GM19328 (cell line): Measurements from ENCODE around the gene SLC39A11.
"Not testable (repeated sequence)": the region's sequence is repeated elsewhere in the genome, so short reads cannot be mapped to it uniquely, and the experiment has no call there.

ENCODE experiments used
- ATAC-seq: cut with Tn5 transposase; IDR thresholded peaks from one replicate; pipeline ENCODE4 v1.9.1; 2021; ENCODE audit warnings: mild to moderate bottlenecking, moderate library complexity; ENCODE audit not compliant: unreplicated experiment

SLC39A11 gene

GRCh38 chr17:73072219-73072962 lies 20.1 kb downstream of the SLC39A11 start:
- ATAC-seq: no peak

DNA sequence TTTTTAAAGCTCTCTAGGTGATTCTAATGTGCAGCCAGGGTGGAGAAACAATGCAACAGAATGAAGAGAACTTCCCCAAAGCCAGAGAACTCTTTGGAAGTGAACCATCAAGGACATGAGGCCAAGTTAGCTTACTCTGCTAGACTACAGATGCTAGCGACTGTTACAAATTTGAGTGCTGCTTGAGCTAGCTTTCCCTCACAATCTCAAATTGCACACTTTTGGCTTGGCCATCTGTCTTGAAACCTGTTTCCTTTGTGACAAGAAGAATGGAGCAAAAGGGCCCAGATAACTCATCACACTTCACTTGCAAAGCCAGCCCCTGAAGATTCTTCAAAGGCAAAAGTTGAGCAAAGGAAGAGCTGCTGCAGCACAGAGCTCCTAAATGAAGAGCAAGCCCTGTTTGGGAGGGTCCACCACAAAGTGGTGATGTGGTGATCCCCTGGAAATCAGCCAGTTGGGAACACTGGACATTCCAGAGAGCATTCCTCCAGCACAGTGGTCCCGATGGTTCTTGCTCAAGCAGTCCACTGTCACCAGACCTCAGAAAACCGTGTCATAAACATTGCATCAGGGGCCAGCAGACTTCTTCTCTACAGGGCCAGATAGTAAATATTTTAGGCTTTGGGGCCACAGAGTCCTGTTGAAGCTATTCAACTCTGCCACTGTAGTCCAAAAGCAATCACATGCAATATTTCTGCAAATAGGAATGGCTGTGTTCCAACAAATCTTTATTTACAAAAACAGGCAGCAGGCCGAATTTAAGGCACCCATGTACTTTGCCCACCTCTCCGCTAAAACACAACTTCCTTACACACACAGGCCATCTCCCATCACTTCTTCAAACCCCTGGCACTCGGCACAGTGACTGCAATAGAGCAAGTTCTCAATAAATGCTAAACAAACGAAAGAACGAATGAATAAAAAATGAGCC lies 21.2 kb downstream of the SLC39A11 start:
- ATAC-seq: no peak

DNA sequence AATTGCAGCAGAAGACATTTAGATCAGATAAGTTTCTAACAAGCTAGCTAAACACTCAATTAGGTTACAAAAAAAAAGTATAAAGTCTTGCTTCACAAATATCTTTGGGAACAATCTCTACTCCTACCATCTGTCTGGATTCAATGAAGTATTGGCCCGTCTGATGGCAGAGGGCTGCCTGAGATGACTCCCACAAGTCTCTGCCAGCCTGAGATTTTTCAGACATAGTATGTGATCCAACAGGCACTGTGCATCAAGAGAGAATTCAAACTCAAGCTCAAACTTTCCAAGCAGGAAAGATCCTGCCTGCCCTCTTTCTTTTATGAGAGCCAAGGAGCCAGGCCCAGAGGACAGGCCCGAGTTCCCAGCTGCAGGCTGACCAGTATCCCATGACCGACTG lies 22.6 kb downstream of the SLC39A11 start:
- ATAC-seq: no peak

DNA sequence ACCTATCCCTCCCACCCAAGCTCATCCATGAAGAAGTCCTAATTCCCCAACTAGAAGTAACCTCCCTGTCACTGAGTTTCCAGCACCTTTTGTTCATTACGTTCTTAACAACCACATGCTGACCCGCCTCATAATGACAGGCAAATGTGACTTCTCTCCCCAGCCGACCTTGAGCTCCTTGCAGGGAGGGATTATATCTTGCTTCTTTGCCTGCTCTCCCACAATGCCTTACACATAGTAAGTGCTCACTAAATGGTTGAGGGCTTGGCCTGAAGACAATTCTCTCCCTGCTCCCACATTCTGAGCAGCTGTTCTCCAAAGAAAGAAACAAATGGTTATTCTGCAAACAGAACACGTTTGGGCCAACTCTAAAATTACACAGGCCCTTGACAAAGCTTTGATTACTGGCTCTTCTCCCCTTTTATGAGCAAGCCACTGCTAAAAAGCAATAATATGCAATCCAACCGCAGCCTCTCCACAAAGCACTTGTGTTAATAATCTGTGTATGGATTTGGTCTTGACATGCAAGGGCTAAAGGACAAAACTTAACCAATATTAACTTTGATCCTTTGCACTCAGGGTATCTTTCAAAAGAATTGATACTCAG lies 23.2 kb downstream of the SLC39A11 start:
- no peak for ATAC-seq

DNA sequence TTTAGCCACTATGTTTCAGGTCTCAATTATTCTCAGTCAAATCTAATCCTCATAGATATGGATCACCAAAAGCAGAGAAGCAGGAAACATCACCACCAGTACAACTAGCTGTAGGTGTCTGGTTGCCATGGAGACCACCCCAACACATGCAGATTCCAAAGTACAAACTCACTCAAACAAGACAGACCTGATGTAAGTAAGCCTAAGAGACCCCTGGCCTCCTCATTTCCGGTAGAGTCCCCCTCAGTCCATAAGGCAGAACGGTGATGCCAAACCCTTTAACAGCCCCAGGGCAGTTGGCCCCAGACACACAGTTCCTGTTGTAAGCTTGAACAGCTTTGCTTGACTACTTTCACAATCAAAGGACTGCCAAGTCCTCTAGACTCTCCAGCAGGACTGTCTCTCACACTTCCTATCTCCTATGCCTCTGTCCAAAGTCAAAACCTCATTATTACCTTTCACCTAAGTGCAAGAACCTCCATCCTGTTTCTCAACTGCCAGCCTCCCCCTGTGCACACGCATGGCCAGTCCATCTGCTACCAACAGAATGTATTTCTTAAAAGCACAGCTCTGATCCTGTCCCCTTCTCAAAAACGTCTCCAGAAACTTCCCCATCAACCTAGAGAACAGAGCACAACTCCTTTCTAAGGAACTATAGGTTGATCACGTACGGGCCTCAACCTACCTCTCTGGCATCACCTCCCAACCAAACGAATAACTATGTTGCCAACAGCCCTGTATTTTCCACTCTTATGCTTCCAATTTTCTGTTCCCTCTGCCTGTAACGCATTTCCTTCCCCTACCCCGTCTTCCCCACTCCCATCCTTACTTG lies 23.9 kb downstream of the SLC39A11 start:
- no peak for ATAC-seq

DNA sequence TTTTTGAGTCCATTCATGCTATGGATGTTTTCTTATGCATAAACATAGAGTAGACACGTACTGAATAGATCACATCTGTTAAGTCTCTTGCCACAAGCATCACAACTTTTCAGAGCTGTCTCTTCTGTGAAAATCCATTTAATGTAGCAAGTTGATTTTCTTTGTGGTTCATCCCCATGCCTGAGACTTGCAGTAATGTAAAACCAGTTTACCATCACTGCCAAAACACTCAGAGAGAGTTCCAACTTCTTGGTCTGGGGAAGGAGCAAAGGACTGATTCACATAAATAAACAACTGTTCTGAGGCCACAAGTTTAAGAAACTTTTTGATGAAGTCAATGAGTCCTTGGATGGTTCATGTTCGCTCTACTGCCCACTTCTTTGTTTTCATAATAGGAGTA lies 24.8 kb downstream of the SLC39A11 start:
- not testable (repeated sequence) for ATAC-seq

- no peak for ATAC-seq
Observed at GRCh38 chr17:73067075-73067474, 25.4 kb downstream of the SLC39A11 start.

GRCh38 chr17:73066148-73066884 lies 26.2 kb downstream of the SLC39A11 start:
- no peak for ATAC-seq

- no peak for ATAC-seq
Observed at GRCh38 chr17:73065376-73065775, 27.1 kb downstream of the SLC39A11 start.

DNA sequence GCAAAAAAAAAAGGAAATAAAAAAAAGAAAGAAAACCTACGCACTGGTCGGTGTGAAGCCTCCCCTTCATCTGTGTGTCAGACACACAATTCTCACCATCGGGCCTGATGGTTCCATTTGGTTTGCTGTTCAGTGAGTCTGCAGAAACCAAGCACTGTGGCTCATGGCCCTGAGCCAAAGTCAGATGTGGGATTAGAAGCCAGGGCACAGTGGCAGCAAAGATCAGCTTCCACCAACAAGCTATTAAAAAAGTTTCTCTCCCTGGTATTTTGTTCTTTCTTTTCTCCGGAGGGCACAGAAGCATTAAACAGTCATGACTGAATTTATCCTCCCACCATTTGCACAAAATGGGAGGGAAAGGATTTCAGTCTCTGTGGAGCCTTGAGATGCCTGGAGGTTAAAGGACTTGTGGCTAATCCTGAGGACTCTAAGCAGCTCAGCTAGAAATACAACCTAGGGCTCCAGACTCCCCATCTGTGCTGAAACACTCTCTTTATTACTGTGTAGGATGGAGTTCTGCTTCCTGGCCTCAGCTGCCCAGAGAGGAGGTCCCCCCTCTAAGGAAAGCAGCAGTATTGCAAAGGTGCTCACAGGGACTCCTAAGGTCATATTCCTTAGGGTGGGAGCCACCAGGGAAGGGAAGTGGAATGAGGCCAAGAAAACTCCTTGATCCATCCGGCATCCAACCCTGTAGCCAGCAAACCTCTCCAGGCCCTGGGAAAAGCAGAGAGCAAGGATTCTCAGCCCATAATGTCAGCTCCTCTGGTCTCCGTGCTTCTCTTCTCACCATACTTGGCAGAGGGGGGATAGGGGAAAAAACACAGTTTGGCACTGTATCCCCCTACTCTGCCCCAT lies 28.2 kb downstream of the SLC39A11 start:
- no peak for ATAC-seq

DNA sequence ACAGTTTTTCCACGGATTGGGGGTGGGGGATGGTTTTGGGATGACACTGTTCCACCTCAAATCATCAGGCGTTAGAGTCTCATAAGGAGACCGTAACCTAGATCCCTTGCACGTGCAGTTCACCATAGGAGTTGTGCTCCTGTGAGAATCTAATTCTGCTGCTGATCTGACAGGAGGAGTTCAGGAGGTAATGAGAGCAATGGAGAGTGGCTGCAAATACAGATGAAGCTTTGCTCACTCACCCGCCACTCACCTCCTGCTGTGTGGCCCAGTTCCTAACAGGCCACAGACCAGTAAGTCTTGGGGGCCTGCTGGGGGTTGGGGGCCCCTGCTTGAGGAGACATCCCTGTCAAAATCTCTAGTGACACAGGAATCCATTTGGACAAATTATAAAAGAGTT lies 29.8 kb downstream of the SLC39A11 start:
- no peak for ATAC-seq

DNA sequence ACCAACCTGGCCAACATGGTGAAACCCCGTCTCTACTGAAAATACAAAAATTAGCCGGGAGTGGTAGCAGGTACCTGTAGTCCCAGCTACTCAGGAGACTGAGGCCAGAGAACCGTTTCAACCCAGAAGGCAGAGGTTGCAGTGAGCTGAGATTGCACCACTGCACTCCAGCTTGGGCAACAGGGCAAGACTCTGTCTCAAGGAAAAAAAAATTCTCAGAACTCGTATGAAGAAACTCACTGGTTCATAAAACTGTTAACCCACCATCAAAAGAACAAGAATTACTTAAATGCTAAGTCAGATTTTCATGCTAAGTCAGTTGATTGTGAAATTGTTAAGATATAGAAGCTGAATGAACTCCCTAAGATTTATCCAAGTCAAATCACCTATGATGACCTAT lies 31.3 kb downstream of the SLC39A11 start:
- no peak for ATAC-seq

DNA sequence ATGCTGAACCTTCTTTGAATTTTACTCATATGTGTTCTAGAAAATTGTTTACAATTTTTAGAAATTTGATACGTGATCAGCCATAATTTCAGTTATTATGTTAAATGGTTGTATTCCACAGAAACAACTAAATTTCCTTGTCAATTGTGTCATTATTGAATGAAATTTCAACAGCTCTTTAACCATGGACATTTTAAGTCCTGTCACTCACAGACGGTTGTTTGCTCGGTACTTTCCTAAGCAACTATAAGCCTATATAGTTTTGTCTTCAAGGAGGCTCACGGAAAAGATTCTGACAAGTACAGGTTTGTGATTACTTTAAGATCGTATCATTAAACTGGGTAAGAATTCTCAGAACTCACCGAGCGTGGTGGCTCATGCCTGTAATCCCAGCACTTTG lies 31.8 kb downstream of the SLC39A11 start:
- ATAC-seq: no peak

- not testable (repeated sequence) for ATAC-seq
Observed at GRCh38 chr17:73059713-73060112, 32.8 kb downstream of the SLC39A11 start.

DNA sequence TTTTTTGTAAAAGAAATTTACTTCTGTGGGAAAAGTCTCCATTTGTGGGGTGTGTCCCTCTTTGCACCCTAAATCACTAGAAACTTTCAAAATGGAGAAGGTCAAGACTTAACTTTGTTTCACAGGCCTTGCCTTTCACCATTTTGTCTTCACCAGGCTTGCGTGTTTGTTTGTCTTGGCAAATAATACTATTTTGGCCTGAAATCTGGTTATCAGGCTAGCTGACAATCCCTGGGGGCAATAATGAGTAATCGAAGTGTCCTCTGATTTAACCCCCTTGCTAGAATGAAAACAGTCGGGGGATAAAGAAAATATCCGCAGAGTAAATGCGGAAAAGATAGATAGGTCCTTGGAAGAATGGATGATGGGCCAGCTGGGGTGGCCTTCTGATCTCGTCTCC lies 34.5 kb downstream of the SLC39A11 start:
- ATAC-seq: no peak

DNA sequence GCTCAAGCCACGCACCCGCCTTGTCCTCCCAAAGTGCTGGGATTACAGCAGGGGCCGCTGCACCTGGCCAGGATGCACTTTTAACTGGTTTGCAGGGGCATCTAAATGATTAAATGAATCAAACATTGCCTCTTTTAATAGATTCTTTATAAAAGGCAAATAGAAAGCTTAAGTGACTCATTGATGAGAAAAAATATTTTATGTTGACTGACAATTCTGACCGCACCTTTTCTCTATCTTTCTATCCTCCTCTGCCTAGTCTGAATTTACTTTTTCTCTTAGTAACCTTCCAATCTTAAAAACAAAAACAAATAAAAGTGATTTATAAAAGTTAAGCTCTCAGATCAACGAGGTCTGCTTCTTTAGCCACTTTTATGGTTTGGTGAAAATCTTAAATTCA lies 35.3 kb downstream of the SLC39A11 start:
- no peak for ATAC-seq

DNA sequence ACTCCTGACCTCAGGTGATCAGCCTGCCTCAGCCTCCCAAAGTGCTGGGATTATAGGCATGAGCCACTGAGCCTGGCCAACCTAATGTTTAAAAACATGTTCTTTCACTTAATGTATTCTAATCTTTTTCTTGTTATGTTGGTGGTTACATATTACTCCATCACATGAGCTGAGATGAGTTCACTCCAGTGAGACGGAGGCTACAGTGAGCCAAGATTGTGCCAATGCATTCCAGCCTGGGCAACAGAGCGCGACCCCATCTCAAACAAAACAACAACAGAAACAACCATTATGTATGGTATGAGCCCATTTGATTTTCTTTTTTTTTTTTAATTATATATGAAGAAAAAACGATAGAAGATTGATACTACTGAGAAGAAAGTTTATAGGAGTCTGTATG lies 39.6 kb downstream of the SLC39A11 start:
- ATAC-seq: no peak

DNA sequence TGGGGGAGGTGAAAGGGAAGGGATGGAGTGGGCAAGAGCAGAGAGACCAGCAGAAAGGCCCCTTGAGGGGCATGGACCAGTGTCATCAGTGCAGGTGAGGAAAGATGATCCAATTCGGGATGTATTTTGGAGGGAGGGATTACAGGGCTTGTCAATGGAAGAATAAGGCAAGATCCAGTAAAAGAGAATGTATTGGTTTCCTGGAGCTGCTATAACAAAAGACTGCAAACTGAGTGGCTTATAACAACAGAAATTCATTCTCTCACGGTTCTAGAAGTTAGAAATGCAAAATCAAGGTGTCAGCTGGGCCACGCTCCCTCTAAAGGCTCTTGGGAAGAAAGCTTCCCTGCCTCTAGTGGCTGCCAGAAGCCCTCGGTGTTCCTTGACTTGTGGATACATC lies 41.7 kb downstream of the SLC39A11 start:
- no peak for ATAC-seq

DNA sequence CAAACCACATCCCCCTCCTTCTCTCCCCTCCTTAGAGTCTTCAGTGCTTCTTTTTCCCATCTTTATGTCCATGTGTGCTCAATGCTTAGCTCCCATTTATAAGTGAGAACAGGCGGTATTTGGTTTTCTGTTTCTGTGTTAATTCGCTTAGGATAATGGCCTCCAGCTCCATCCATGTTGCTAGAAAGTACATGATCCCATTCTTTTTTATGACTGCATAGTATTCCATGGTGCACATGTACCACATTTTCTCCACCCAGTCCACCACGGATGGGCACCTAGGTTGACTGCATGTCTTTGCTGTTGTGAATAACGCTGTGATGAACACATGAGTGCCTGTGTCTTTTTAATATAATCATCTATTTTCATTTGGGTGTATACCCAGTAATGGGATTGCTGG lies 44.3 kb downstream of the SLC39A11 start:
- ATAC-seq: no peak
